HepG2 (cell line): ENCODE data around the gene MCM8.

ENCODE experiments used
- BCLAF1 ChIP-seq: fragments of 450-650 bp; IDR thresholded peaks from 2 replicates; pipeline ENCODE4 v1.6.1; 2017; ENCODE audit warnings: mild to moderate bottlenecking
- CTCF ChIP-seq: sonication (generic); formaldehyde crosslinking; IDR thresholded peaks from 2 replicates; pipeline ENCODE4 v1.5.0; 2020; ENCODE audit warnings: mild to moderate bottlenecking, missing genetic modification reagents, moderate library complexity
- EP300 ChIP-seq, 3 experiments: sonication (generic) in 1 of 3; formaldehyde crosslinking in 1 of 3; IDR thresholded peaks; 2 replicates each; pipeline versions ENCODE4 v1.5.1 to v1.6.1; 2011 to 2020; ENCODE audit warnings: low read depth in 2 of 3, low read length in 2 of 3, borderline replicate concordance in 1 of 3, improper control_type of control experiment in 1 of 3, mild to moderate bottlenecking in 1 of 3, missing genetic modification reagents in 1 of 3, moderate library complexity in 1 of 3
- GABPB1 ChIP-seq: IDR thresholded peaks from 2 replicates; pipeline ENCODE4 v1.6.1; 2016; ENCODE audit warnings: mild to moderate bottlenecking, missing genetic modification reagents, moderate library complexity, missing compliant biosample characterization
- HNRNPLL ChIP-seq: fragments of 200-400 bp; formaldehyde crosslinking; IDR thresholded peaks from 2 replicates; pipeline ENCODE4 v1.6.1; 2017; ENCODE audit warnings: mild to moderate bottlenecking, low read depth, low read length; ENCODE audit not compliant: poor library complexity, severe bottlenecking
- SMC3 ChIP-seq: IDR thresholded peaks from 2 replicates; pipeline ENCODE4 v1.6.1; 2011; ENCODE audit warnings: low read length, improper control_type of control experiment
- ZEB1 ChIP-seq: IDR thresholded peaks from 2 replicates; pipeline ENCODE4 v1.6.1; 2012; ENCODE audit warnings: mild to moderate bottlenecking, low read depth, inconsistent platforms; ENCODE audit not compliant: insufficient replicate concordance
- ZNF468 ChIP-seq: sonication (generic); formaldehyde crosslinking; IDR thresholded peaks from 2 replicates; pipeline ENCODE4 v1.8.0; 2022; ENCODE audit warnings: mild to moderate bottlenecking, moderate library complexity, missing genetic modification reagents

GRCh38 chr20:6039766-6040165 is 89.3 kb downstream of the MCM8 start:
- no peak for TF ChIP-seq HNRNPLL
- TF ChIP-seq EP300 (IDR thresholded peaks at IDR 0.05; ENCODE audit: low read depth in 2 of 2, low read length in 2 of 2), result no peak
- TF ChIP-seq EP300 (CRISPR knock-in tag; IDR thresholded peaks at IDR 0.05; ENCODE audit: borderline replicate concordance), result no peak
- TF ChIP-seq ZEB1, result no peak
- no peak for TF ChIP-seq SMC3
- no peak for TF ChIP-seq ZNF468 (CRISPR knock-in tag)
- TF ChIP-seq GABPB1 (CRISPR knock-in tag), result no peak
- no peak for TF ChIP-seq CTCF (CRISPR knock-in tag)
- no peak for TF ChIP-seq BCLAF1
